HG02981 (cell line): Measurements from ENCODE around the gene CDH5.

Experiments
- ATAC-seq: cut with Tn5 transposase; IDR thresholded peaks from one replicate; pipeline ENCODE4 v1.9.1; 2021; ENCODE audit warnings: mild to moderate bottlenecking, moderate library complexity; ENCODE audit not compliant: unreplicated experiment

CDH5 gene

DNA sequence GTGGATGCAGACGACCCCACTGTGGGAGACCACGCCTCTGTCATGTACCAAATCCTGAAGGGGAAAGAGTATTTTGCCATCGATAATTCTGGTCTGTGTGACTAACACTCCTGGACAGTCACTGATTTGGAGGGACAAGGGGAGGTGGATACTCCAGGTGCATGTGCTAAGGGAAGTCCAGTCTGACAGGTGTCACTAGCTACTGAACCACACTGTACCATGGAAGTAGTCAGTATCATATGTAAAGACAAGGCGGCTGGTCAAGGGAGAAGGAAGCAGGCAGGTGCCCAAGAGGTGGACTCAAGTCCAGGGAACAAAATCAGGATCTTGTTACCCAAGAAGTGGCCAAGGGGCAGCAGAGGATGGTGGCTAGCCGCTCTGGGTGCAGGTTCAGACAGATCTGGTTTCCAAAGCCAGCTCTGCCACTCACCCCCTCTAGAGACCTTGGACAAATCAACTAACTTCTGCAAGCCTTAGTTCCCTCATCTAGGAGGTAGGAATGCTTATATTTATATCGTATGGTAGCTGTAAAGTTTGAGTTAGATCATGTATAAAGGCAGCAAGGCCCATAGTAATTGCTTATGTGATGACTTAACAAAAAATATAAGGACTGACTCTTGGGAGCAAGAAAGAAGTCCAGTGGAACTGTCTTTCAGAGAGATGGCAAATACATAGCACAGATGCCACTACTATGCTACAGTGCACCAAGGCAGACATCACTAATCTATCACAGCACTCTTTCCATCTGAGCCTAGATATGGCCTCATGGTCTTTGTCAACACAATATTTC, 22.1 kb downstream of the CDH5 start:
- no peak for ATAC-seq

DNA sequence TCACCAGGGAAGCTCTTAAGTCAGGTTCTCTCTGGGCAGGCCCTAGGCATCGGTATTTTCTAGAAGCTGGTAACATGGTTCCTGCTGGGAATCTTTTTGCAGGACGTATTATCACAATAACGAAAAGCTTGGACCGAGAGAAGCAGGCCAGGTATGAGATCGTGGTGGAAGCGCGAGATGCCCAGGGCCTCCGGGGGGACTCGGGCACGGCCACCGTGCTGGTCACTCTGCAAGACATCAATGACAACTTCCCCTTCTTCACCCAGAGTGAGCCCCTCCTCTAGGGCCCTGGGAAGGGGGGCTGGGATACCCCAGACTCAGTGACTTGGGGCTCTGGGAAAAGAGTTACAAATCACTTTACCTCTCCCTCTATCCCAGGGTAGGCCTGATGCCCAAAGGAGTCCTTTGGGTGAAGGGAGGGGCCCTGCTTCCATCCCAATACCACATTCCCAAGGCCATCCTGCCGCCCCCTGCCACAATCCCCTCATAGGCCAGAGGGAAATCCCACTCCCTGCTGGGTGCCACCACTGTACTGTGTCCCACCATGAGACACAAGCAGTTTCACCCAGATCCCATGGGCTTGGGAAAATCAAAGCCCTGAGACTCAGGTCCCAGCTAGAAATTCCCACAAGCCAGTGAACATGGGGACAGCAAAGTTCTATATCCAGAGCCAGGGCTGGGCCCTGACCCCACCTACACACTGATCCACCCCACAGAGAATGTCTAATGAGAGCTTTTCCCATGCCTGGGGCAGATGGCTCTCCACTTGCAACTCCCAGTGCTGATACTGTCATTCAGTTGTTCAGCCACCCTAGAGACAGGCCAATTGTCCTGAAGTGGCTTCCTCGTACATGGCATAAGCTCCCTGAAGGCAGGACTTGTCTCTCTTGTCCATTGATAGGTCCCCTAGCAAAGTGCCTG, 23.0 kb downstream of the CDH5 start:
- ATAC-seq: no peak

DNA sequence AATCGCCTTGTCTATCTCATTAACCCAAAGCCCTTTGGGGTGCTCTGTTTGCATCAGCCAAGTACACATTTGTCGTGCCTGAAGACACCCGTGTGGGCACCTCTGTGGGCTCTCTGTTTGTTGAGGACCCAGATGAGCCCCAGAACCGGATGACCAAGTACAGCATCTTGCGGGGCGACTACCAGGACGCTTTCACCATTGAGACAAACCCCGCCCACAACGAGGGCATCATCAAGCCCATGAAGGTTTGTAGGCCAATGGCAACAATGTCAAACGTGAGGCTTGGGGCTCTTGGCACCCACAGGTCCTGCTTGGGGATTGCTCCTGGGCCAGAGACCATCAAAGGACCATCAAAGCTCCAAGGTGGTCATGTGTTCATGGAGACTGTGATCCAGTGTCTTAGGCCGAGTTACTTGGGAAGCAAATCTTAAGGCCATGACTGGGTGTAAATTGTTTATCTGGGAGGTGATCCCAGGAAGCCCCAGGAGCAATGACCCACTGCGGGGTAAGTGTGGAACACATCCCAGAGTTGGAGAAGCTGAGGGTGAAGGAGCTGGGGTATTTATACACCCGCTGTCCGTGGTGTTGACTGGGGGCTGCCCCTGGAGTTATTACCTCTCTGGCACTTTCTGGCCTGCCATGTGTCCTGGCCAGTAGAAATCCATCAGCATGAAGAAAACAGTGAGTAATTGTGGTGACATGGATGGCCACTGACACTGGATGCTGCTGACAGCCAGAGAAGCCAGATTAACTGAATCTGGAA, 24.0 kb downstream of the CDH5 start:
- no peak for ATAC-seq

DNA sequence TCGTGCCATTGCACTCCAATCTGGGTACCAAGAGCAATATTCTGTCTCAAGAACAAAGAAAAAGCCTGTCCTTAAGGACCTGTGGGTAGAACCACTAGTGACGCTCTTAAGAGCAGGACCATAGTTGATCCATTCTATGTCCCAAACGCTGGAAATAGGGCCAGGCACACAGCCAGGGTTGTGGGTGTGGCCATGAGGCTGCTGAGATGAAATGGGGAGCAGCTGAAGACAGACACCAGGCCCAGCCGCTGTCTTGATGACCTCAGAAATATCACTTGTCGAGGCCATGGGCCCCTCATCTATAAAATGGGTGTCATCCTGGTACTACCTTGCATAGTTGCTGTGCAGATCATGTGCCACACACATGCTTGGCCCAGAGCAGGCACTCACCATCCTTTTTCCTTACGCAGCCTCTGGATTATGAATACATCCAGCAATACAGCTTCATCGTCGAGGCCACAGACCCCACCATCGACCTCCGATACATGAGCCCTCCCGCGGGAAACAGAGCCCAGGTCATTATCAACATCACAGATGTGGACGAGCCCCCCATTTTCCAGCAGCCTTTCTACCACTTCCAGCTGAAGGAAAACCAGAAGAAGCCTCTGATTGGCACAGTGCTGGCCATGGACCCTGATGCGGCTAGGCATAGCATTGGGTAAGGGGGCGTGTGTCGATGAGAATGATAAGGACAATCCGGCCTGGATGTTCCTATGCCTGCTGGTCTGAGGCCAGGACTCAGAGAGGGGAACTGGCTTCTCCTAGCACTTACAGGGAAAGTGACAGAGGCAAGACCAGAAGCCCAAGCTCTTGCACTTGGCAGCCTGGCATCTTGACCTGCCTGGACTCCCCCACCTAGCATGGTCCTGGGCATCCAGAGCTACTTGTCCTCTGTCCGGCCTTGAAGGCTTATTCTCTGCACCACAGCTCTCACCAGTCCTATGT, 25.5 kb downstream of the CDH5 start:
- no peak for ATAC-seq

DNA sequence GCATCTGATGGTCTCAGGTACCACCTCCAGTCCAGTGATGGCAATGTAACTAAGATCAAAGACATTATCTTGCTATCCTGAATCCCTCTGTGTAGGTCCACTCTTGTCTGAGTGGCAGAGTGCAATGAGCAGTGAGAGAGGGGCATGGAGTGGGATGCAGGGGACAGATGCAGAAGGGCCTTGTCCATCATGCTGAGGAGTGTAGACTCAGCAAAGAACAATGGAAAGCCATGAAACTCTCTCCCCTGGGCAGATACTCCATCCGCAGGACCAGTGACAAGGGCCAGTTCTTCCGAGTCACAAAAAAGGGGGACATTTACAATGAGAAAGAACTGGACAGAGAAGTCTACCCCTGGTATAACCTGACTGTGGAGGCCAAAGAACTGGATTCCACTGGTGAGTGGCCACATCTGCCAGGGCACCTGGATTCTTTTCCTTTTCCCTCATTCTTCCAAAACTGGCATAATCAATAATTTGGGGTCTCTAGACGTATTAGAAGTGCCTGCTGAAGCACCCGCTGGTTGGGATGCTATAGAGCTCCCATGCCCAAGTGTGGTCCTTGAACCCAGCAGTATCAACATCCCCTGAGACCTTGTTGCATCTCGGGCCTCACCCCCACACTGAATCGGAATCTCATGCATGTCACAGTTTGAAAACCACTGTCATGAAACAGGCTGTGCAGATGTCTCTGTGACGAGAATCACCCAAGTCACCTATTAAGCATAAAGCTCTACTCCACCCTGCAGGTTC, 29.5 kb downstream of the CDH5 start:
- ATAC-seq: no peak

DNA sequence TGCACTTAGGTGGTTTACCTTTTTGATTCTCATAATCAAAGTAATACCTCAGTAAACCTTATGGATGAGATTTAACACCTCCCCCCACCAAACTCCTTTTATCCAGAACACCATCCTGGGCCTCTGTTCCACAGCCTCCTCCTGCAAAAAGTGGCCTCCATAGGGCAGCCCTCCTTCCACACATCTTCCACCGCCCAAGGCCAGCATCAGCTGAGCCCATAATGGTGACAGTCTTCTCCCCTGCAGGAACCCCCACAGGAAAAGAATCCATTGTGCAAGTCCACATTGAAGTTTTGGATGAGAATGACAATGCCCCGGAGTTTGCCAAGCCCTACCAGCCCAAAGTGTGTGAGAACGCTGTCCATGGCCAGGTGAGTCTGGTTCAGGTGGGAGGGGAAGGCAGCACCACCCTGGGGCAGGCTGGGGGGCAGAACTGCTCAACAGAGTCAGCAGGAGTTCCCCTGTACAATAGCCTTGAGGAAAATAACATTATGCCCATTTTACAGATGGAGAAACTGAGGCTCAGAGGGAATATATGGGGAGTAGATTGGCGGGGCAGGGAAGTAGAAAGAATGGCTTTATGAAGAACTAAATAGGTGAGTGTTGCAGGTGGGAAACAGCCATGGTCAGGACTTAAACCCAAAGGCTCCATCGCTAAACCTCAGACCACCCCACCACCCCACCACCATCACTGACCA, 31.4 kb downstream of the CDH5 start:
- no peak for ATAC-seq

DNA sequence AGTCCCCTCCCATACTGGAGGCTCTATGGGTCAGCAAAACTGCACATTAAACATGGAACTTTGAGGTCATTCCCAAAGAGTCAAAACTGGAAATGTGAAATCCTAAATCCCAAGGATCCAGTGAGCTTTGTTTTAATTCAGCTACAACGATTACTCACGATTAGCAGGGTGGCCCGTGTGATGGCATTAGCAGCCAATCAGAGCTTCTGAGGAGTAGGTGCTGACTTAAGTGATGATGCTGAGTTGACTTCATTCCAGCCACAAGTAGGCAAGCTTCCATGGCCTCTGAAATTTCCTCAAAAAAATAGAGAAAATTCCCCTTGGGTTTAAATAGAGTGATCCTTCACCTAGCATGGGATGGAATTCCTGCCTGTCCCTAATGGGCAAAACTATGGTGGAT, 32.5 kb downstream of the CDH5 start:
- no peak for ATAC-seq

DNA sequence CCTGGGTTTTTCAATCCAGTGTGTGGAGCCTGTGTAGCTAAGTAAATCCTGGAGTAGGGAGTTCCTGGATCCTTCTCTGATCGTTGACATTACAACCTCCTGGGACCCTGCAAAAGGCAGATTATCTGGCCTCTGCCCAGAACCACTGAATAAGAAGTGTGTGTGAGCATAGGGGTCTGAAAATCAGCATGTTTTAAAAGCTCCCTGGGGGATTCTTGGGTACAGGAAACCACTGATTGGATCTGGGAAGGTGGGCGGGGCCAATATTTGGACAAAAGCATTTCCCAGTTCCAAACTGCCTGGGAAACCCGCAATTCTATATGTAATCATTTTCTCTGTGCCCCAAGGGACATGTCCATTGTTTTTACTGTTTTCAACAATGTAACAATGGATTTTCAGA, 33.4 kb downstream of the CDH5 start:
- no peak for ATAC-seq

DNA sequence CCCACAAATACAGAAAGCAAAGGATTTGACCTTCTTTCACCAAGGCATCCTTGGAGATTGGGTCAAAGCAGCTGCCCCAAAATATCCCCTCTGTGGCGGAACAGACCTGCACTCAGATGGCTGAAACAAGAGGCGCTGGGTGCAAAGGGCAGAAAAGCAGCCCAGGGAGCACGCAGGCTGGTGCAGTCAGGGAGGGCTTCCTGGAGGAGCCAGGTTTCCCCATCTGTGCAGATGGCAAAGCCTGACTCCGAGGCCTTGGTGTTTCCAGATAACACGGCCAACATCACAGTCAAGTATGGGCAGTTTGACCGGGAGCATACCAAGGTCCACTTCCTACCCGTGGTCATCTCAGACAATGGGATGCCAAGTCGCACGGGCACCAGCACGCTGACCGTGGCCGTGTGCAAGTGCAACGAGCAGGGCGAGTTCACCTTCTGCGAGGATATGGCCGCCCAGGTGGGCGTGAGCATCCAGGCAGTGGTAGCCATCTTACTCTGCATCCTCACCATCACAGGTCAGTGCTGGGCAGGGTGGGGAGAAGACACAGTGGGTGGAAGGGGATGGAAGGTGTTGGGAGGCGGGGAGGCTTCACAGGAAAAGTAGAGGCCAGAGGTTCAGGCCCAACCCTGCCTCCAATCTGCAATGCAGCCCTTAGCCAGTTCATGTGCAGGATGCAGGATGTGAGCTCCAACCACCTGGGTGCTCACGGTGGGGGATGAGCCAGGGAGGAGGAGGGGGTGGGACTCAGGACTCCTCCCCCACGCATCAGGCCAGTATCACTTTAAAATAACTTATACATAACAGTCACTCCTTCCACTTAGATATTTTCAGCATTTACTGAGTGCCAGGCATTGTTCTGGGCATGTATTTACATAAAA, 34.3 kb downstream of the CDH5 start:
- no peak for ATAC-seq

DNA sequence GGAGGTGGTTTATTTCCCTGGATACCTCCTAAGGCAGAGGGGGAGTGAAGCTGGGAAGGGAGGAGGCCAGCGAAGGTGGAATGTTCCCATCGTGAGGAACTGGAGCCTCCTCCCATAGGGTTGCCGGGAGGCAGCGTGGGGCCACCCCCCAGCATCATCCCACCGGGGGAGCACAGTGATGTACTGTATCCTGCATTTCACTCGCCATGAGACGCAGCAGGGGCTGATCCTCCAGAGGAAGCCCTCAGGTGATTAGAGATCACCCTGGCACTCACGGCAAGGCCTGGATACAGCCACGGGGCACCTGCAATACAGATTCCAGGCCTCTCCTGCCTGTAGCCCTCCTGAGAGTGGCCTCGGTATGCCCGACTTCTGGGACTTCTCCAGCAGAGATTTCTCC, 35.1 kb downstream of the CDH5 start:
- no peak for ATAC-seq

DNA sequence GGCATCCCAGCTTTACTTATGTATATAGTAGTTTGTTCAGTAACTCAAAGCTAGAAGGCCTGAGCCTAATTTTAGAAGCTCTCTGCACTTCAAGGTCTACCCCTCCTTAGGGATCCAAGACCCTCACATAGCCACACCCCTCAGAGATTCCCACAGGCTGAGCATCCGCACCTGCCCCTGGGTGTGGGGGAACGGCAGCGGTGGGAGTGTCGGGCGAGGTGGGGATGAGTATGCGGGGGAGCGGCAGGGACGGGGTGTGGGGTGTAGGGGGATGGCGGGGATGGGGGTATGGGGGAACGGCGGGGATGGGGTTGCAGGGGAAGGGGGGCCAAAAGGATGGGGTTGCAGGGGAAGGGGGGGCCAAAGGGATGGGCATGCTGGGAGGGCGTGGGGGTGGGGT, 35.7 kb downstream of the CDH5 start:
- no peak for ATAC-seq

DNA sequence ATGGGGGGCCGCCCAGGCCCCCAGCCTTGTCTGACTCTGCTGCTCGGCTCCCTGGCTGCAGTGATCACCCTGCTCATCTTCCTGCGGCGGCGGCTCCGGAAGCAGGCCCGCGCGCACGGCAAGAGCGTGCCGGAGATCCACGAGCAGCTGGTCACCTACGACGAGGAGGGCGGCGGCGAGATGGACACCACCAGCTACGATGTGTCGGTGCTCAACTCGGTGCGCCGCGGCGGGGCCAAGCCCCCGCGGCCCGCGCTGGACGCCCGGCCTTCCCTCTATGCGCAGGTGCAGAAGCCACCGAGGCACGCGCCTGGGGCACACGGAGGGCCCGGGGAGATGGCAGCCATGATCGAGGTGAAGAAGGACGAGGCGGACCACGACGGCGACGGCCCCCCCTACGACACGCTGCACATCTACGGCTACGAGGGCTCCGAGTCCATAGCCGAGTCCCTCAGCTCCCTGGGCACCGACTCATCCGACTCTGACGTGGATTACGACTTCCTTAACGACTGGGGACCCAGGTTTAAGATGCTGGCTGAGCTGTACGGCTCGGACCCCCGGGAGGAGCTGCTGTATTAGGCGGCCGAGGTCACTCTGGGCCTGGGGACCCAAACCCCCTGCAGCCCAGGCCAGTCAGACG, 36.2 kb downstream of the CDH5 start:
- no peak for ATAC-seq

DNA sequence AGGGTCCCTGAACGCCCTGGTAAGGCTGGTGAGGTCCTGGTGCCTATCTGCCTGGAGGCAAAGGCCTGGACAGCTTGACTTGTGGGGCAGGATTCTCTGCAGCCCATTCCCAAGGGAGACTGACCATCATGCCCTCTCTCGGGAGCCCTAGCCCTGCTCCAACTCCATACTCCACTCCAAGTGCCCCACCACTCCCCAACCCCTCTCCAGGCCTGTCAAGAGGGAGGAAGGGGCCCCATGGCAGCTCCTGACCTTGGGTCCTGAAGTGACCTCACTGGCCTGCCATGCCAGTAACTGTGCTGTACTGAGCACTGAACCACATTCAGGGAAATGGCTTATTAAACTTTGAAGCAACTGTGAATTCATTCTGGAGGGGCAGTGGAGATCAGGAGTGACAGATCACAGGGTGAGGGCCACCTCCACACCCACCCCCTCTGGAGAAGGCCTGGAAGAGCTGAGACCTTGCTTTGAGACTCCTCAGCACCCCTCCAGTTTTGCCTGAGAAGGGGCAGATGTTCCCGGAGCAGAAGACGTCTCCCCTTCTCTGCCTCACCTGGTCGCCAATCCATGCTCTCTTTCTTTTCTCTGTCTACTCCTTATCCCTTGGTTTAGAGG, 37.1 kb downstream of the CDH5 start:
- no peak for ATAC-seq

DNA sequence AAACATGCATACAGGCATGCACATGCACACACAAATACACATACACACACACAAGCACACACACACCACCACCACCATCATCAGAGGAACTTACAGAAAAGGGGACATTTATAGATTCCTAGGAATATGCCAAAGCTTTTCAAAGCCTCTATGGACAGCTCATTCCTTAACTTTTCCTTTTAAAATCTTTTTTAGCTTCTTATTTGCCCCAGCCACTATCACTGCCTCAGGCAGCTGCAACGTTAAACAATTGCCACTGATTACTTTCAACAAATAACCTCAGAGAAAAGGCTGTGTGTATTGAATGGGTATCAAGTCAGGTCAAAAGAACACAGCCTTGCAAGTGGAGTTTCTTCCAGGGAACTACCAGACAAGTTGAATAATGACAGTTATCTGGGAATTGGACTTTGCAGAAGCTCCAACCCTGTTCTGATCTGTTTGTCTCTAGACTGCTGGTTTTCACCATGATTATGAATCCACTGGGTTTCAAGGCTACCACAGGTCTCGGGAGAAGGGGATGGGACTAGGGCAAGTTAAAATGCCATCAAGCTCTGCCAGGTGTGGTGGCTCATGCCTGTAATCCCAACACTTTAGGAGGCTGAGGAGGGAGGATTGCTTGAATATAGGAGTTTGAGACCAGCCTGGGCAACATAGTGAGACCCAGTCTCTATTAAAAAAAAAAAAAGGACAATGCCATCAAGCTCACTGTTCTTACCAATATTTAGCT, 38.7 kb downstream of the CDH5 start:
- no peak for ATAC-seq

DNA sequence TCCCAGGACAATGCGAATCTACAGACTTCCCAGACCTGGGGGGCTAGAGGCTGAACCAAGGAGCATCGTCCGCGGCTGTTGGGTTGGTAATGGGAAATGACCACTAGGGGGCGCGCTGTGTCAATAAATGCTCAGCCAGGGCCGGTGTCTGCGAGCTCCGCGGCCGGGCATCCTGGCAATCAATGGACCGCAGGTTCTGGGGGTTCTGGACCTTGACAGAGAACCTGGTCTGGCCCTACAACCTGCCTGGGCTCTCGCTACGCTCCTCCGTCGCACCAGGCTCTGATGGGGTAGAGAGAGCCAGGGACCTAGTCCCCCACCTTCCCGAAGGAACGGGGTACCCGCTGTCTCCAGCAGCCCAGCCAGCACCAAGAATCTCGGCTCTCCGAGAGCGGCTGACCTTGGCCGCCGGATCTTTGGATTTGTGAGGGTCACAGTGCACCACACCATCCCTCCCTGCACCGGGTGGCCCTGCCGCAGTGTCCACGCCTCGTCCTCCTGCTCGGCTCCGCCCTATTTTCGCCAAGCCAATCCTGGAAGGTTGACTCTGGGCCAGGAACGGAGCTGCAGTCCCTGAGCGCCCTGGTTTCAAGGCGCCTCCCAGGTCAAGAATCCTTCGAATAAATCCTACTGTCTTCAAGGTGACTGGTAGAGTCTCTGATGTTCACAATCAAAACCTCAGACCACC, 40.2 kb downstream of the CDH5 start:
- peak; percentile 71 for ATAC-seq
